Fibroblast of gingiva (primary cell): ENCODE measurements around the gene ISLR.
"Not testable (repeated sequence)": the region's sequence is repeated elsewhere in the genome, so short reads cannot be mapped to it uniquely, and the experiment has no call there.

Source experiments
- DNase-seq: peaks from one replicate; pipeline ENCODE4 v3.0.0-alpha.2; 2011; ENCODE audit warnings: low read depth

ISLR gene

GRCh38 chr15:74136814-74137536, 36.5 kb upstream of the ISLR start:
- DNase-seq = no peak

DNA sequence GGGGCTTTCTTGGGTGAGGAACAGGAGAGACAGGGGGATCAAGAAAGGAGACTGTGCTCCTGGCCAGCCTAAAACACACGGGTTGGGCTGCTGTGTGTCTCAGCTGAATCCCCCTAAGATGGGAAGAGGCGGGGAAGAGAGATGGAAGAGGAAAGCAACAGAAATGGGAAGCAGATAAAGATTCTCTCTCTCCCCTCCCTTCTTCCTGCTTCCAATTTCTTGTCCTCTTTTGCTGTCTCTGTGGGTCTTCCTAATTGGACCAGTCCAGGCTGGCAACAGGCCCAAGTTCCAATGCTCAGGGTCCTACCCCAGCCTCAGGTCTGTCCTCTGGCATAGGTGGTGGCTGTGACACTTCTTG, 36.0 kb upstream of the ISLR start:
- DNase-seq = no peak

- no peak for DNase-seq
These were observed 34.9 kb upstream of the ISLR start for GRCh38 chr15:74138642-74139041.

DNA sequence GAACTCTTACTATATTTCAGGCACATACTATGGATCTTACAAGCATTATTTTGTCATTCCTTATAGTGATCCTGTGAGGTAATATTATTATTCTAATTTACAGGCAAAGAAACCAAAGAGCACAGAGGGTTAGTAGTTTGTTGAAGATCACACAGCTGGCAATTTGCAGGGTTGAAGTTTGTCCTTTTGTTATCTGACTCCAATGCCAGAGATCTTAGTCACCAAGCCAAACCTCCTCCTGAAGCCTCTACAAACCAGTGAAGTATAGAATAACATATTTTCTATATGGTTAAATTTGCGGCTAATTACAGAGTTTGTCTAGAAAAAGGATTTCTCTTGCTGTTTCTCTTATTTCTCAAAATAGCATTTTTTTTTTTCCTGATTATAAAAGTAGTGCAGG, 31.9 kb upstream of the ISLR start:
- DNase-seq = no peak

DNA sequence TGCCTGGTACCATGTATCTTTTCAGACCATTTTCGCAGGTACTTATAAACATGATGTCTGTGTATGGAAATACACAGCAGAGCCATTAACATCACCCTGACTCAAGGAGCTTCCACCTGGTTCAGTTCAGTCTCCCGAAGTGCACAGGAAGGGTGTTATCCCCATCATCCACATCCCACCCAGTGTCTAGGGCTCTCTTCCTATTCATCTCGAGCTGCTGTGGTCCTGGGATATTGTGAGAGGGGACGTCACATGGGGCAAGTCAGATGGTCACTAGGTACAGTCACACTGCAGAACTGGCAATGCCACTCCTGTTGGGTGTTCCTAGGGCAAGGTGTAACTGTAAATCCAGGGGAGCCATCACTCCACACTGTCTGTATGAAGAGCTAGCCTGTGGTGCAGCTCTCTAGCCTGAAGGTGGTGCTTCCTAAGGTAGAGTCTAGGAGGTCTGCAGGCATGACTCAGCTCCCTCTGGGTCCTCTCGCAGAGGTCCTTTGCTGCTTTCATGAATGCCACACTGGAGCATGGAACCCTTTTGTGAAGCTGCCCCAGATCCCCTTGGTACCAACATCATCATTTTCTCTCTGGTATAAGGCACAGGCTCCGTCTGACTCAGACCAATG, 29.2 kb upstream of the ISLR start:
- DNase-seq = no peak

DNA sequence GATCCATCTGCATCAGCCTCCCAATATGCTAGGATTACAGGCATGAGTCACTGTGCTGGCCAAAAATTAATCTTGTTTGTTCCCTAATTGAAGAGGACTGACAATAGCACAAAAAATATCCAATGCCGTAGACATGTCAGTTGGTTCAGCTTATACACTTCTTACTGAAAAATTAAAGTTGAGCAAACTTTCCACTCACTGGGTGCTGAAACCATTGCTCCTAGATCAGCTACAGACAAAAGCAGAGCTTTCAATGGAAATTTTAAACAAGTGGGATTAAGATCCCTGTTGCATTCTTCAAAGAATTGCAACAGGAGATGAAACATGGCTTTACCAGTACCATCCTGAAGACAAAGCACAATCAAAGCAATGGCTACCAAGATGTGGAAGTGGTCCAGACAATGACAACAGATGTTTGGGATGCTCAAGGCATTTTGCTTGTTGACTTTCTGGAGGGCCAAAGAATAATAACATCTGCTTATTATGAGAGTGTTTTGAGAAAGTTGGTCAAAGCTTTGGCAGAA, 27.2 kb upstream of the ISLR start:
- no peak for DNase-seq

DNA sequence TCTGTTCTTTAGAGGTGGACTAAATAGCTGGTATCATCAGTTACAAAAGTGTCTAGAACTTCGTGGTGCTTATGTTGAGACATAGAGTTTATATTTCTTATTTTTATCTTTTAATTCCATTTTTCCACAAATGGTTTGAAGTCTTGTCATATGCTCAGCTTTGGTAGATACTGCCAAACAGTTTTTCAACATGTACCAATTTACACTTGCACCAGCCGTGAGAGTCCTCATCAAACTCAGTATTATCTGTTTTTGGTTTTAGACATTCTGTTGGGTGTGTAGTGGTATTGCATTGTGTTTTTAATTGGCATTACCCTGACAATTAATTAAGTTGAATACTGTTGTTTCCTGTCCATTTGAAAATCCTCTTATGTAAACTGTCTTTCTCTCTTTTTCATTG, 26.5 kb upstream of the ISLR start:
- no peak for DNase-seq

DNA sequence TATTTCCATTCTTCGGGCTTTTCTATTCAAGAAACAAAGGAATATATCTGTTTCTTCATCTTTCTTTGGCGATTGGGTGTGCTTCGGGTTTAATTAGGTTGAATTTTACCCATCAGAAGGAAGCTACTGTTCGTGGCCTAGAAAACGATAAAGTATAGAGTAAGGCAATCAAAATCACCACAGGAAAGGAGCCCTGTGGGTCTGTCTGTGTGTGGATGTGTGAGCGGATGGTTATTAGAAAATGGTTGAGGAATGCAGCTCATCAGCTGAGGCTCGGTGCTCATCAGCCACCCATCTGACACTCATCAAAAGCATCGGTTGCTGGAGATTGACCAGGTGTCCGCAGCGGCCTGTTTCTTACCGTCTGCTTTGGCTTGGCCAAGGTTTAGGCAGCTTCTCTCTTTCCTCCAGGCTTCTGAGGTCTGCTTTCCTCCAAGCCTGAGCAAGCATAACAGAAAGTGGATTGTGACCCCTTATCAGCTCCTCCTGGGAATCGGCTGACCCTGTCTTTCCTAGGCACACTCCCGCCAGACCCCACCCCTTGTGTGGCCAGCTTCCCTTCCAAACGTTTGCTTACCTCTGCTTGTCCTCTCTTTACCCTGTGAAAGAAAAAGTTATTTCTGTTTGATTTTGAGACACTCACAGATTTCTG, 17.6 kb upstream of the ISLR start:
- DNase-seq = no peak

- DNase-seq = no peak
These were observed 16.7 kb upstream of the ISLR start for GRCh38 chr15:74156678-74157411.

GRCh38 chr15:74157868-74158827, 15.4 kb upstream of the ISLR start:
- DNase-seq = no peak

- DNase-seq = no peak
These were observed 14.5 kb upstream of the ISLR start for GRCh38 chr15:74158855-74159650.

DNA sequence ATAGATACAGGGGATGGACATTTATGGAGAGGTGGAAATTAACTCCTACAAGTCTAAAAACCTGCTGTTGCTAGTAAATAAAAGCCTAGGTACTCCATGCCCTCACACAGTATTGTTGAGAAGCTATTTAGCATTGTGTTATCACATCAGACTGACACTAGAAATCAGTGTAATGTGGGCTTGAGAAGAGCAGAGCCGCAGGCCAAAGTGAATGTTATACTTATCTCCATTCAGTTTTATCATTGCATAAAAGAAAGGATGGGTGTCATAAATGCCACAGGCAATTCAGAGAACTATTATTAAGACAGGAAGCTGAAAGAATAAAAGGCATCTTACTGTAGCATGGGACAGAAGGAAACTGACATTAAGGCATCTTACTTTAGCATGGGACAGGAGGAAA, 13.7 kb upstream of the ISLR start:
- no peak for DNase-seq

DNA sequence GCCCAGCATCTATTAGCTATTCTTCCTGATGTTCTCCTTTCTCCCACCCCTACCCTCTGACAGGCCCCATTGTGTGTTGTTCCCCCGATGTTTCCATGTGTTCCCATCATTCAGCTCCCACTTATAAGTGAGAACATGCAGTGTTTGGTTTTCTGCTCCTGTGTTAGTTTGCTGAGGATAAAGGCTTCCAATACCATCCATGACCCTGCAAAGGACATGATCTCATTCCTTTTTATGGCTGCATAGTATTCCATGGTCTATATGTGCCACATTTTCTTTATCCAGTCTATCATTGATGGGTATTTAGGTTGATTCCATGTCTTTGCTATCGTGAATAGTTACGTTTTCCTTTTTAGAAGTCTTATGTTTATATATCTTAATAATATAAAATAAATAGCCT, 13.1 kb upstream of the ISLR start:
- DNase-seq = not testable (repeated sequence)

- not testable (repeated sequence) for DNase-seq
These were observed 11.3 kb upstream of the ISLR start for GRCh38 chr15:74162195-74162536.

DNA sequence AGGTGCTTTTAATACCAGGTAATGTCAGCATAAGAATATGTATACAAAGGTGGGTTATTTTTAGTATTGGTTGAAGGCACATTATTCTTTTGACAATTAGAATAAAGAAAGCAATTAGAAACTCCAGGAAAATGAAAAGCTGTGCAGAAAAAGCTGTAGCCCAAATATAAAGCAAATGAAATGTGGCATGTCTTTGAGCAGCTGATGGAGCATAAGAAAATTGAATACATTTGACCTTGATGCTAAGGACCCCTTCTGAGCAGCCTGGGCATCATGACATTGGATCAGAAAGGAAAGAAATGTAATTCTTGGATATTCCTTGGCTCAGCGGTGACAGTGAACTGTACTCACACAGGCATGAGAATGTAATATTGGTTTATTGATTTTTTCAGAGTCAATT, 8.0 kb upstream of the ISLR start:
- no peak for DNase-seq

DNA sequence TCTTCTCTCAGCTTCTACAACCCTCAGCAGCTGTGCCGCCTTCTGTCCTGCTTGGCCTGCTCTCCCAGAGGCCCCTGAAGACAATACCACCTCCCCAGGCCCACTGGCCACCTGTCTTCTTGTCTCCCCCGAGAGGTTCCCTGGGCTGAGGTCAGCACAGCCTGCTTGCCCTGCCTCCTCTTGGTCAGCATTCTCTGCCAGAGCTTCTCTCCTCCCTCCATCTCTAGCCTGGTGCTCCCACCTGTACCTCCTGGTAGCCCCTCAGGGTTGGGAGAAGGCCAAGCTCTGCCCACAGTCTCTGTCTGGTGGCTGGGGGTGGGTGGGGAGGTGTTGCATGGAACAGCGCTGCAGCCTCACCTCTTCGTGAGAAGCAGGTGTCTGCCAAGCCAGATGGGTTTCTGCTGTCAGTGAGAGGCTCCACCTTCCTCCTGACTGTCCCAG, 5.6 kb upstream of the ISLR start:
- no peak for DNase-seq

DNA sequence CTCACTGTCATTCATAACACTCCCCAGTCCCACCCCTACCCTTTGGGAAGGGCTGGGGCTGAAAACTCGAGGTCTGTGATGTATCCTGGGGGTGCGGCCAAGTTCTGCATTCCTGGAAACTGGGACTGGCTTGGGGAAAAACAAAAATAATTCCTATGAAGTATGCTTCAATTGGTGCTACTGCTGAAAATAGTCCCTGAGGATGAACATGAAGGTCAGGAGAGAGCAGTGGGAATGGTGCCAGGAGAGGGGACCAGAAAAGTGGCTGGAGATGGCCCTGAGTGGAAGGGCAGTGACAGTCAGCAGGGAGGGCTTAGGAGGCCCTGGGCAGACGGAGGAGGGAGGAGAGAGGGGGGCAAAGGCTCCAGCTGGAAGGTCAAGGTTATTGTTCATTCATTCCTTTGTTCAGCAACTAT, 4.8 kb upstream of the ISLR start:
- no peak for DNase-seq

GRCh38 chr15:74170071-74170844, 3.3 kb upstream of the ISLR start:
- no peak for DNase-seq

DNA sequence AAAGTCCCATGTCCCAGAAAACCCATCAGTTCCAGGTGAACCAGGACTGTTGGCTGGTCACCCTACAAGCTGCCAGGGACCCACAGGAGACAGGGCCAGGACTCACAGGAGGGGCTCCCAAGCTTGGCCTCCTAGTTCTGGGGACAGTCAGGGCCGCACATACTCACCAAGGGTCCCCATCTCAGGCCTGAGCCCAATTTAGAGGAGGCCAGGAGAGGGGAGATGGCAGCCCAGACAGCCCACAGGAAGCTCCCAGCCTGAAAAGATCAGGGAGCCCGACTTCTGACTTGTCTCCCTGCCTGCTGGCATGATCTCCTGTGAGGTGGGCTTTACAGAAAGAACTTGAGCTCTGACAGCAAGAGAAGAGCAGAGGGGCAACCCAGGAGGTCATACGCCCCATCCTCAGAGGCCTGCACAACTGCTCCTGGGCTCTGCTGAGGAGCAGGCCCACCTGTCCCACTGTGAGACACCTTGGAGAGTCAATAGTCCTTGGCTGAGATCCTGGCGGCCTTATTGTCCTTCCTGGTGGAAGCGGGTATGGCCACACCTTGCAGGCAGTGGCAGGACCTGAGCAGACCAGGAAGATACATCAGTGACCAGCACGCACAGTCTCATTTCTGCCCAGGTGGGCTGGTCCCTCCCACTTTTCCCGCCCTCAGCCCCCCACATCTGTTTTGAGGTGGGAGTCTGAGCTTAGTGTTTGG, 2.5 kb upstream of the ISLR start:
- no peak for DNase-seq
